Dedifferentiated amniotic fluid mesenchymal stem cell (primary cell): ENCODE data around the gene RAP1GAP2.
"Not testable (repeated sequence)": the region's sequence is repeated elsewhere in the genome, so short reads cannot be mapped to it uniquely, and the experiment has no call there.

Experiments
- DNase-seq: peaks from one replicate; pipeline ENCODE4 v3.0.0-alpha.2; 2016; ENCODE audit errors: extremely low spot score

Gene RAP1GAP2

DNA sequence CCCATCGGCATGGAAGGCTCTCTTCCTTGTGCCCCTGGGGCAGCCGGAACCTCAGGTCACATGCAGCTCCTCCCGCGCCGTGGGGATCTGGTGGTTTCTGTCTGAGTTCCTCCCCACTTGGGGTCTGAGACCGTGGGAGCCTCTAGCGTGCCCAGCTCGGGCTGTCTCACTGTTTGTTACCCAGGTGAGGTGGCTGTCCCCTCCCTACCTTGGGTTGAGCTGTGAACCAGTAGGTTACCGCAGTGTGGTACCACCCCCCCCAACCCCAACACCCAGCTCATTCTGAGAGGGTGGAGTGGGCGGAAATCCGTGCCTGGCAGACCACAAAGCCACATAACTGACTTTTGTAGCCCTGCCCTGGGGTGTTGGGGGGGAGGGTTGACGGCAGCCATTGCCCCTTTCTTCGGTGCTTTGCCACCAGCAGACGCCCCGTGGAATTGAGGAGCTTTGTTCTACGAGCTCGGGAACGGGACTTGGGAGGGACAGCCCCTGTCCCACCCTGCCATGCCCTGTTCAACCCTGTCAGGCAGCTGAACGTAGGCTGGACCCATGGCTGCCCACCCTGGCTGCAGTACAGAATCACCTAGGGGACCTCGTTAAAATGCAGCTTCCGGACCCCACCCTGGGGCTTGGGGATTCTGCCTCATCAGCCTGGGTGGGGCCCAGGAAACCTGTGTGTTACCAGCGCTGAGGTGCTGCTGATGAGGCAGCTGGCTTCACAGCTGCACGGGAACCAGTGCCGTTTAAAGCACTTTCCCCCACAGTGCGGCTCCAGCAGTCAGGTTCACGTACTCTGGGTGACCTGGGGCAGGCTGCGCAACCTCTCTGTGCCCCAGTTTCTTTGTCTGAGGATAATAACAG lies 18.5 kb downstream of the RAP1GAP2 start:
- no peak for DNase-seq

DNA sequence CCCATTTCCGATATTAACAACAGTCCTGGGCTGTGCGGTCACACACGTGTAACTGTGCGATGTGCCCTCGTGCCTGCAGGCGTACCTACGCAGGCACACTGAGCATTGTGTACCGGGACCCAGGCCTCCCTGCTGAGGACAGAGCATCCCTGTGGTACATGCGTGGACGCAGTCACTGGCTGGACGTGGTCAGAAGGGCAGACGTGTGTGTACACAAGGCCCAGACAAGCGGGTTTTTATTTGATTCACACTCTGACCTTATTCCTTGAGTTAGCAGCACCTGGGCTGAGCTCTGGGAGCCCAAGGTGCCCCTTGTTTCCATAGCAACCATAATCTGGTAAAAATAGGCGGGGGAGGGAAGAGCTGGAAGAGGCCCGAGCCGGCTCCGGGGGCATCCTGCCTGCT lies 19.5 kb downstream of the RAP1GAP2 start:
- DNase-seq: no peak

- DNase-seq: no peak
Observed at GRCh38 chr17:2816688-2817087, 20.4 kb downstream of the RAP1GAP2 start.

- DNase-seq: not testable (repeated sequence)
Observed at GRCh38 chr17:2819294-2819693, 23.1 kb downstream of the RAP1GAP2 start.

DNA sequence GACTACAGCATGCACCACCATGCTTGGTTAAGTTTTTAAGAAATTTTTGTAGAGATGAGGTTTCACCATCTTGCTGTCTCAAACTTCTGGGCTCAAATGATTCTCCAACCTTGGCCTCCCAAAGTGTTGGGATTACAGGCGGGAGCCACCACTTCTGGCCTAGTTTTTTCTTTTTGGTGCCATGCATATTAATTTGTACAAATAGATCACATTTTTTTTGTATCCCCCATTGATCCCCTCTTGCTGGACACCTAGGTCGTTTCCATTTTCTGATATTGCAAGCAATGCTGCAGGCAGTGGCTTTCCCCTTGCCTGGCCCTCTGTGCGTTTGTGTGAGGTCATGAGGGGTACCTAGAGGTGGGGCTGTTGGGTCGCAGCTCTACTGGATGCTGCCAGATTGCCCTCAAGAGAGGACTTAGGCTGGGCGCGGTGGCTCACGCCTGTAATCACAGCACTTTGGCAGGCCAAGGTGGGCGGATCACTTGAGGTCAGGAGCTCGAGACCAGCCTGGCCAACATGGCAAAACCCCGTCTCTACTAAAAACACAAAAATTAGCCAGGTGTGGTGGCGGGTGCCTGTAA lies 23.8 kb downstream of the RAP1GAP2 start:
- no peak for DNase-seq

- no peak for DNase-seq
Observed at GRCh38 chr17:2821868-2822267, 25.6 kb downstream of the RAP1GAP2 start.

DNA sequence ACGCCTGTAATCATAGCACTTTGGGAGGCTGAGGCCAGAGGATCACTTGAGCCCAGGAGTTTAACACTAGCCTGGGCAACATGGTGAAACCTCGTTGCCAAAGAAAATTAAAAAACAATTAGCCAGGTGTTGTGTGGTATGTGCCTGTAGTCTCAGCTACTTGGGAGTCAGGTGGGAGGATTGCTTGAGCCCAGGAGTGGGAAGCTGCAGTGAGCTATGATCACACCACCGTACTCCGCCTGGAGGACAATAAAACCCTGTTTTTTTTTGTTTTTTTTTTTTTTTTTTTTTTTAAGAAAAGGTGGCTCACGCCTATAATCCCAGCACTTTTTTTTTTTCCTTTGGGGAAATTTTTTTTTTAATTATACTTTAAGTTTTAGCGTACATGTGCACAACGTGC lies 26.1 kb downstream of the RAP1GAP2 start:
- no peak for DNase-seq

GRCh38 chr17:2825253-2825970 lies 29.2 kb downstream of the RAP1GAP2 start:
- no peak for DNase-seq

DNA sequence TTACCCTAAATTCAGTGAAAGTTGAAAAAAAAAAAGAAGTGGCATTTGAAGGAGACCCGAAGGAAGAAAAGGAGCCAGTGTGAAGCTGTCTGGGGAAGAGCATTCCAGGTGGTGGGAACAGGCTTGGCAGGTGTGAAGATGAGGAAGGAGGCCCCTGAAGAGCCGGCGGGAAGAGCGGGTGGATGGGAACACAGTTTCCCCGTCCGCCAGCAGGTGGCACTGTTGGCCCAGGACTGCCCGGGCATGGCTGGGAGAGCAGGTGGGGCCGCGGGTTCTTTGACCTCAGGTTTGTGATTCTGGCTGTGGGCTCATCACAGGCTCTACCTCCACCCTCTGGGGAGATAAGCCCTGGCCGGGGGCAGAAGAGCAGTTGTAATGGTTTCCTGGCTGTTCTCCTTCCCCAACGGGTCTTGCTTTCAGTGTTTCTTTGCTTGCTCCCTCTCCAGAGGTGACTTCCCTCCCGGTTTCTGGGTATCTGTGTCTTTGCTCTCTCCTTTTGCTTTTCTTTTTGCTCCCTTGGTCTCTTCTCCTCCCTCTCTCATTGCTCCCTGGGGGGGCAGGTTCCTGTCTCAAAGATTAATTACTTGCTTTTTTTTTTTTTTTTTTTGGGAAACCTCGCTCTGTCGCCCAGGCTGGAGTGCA lies 32.3 kb downstream of the RAP1GAP2 start:
- DNase-seq: no peak

- DNase-seq: no peak
Observed at GRCh38 chr17:2830678-2831077, 34.4 kb downstream of the RAP1GAP2 start.

DNA sequence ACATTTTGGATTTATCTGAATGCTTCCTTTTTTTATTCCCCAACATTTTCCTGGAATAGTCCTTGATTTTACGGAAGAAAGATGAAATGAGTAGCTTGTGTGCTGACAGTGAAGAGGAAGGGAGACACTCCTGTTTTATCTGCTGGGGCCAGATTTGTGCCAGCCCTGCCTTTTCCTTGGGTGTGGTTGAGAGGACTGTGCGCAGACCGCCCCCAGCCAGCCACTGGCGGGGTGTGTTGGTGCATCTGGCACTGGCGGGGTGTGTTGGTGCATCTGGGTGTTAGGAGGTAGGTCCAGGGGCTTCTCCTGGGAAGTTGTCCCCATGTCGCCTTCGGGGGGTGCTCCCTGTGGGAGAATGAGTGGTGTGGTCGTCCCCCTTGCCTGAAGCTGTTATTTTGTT lies 39.5 kb downstream of the RAP1GAP2 start:
- no peak for DNase-seq

DNA sequence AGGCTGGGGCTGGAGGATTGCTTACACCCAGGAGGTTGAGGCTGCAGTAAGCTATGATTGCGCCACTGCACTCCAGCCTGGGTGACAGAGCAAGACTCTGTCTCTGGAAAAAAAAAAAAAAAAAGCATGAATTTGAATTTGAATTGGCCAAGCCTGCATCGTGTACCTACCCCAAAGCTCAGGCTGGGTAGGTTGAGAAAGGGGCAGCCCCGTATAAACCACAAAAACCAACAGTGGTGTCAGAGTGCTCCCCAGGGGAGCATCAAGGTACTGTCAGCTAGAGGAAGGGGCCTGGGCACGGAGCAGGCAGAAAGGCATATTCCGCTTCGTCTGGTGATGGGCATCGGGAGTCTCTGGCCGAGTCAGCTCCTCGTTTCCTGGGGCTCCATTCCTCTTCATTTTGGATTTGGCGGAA lies 40.9 kb downstream of the RAP1GAP2 start:
- no peak for DNase-seq

GRCh38 chr17:2841606-2842005 lies 45.4 kb downstream of the RAP1GAP2 start:
- no peak for DNase-seq

DNA sequence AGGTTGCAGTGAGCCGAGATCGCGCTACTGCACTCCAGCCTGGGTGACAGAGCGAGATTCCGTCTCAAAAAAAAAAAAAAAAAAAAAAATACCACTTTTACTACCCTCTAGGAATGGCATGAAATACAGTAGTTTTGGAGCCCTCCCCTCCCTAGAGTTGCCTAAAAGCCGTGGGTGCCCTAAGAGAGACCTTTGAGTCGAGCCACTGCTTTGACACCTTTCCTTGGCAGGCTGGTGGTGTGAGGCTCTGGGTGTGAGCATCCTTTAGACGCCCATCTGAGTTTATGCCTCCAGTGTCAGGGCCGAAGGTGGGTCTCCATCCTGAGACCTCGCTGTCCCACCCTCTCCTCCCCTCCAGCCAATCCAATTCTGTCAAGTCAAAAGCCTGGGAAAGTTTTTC lies 46.2 kb downstream of the RAP1GAP2 start:
- no peak for DNase-seq

DNA sequence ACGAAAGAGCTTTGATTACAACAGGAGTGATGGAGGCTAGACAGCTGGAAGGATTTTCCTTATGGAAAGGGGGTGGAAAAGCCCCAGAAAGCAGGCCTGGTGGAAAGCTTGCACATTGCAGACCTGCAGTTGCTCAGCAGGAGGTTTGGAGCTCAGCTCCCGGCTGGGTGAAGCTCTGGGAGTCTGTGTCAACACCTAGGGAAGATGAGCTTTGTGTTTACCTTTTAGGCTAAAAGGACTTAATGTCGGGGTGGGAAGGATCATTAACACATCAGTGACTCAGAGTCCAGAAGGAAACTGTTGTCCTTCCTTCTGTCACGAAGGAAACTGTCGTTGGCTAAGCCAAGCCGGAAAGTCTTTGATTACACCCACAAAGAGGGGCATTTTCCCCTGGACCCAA lies 48.2 kb downstream of the RAP1GAP2 start:
- DNase-seq: no peak

DNA sequence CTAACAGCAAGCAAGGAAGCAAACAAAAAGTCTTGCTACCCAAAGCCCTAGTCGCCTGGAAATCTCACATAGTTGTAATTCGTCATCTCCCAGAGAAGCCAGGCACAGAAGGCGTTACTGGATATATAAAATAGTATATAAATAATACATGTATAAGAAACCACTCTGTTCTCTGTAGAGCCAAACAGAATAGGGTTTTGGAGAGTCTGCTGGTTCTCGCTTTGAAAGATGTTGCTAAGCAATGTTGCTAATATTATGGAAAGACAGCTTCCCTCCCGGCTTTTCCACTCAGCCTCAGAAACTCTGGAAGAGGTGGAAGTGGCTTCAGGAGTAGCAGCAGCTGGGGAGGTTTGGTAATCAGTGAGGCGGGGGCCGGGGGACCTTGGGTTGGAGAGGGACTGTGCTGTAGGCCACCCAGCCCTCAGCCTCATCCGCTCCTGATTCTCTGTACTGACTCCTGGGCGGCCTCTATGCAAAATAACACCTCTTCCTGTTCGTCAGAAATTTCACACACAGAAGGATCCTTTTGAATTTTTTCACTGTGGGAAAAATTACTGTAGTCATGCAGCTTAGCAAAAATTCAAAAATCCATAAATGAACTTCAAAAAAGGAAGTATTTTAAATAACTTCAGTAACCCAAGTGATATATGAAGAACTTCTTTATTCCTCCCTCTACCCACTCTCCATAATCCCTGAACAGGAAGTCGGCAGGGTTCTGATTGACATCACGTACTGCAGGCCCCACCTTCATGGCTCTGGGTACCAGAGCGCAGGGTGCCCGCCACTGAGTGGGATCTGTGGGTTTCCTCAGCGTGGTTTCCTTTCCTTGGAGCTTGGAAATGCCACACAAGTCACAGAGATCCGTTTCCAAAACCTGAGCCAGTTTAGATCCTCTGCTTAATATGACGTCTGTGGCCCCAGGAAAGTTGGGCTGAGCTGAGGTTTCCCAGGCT lies 51.4 kb downstream of the RAP1GAP2 start:
- no peak for DNase-seq

- DNase-seq: no peak
Observed at GRCh38 chr17:2849327-2849670, 53.1 kb downstream of the RAP1GAP2 start.

DNA sequence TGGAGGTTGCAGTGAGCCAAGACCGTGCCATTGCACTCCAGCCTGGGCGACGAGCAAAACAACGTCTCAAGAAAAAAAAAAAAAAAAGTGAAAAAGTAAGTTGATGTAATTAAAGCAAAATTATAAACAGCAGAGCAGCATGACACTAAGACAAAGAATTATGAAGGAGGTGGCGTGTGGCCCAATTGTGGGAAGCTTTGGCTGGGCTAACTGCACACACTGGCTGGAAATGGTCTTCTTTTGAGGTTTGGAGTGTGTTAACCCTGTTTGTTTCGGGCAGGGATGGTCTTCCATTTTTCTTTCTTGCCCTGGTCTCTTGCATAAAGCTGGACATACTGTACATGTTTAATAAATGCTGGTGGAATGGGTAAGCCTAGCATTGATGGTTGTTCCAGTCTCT lies 54.8 kb downstream of the RAP1GAP2 start:
- no peak for DNase-seq

DNA sequence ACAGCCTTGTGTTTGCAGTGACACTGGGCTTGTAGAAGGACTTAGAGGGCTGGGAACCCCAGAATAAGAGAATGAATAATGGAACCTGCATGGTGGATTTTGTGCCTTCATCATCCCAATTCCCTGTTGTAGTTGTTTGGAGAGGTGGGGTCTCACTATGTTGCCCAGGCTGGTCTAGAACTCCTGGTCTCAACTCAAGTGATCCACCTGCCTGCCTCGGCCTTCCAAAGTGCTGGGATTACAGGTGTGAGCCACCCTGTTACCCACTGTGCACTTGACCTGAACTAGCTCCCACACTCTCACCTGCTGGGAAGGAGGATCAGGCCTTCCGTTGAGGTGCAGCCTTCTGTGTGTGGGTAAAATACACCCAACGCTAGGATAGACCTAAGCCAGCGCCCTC lies 55.4 kb downstream of the RAP1GAP2 start:
- no peak for DNase-seq

DNA sequence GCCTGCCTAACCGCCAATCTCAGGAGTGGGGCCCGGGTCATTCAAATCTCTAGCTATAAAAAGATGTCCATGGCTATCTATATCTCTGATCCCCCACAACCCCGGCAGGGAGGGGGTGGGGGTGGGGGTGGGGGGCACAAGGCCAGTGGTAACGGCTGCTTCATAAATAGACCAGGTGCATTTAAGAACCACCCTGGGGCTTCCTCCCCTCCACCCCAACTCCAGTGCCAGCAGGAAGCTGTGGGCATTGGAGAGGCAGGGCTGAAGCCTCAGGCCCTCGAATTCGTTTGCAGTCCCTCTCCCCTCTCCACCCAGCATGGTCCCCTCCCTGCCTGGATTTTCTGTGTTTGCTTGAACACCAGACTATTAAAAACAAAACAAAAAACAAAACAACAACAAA lies 56.0 kb downstream of the RAP1GAP2 start:
- DNase-seq: no peak

DNA sequence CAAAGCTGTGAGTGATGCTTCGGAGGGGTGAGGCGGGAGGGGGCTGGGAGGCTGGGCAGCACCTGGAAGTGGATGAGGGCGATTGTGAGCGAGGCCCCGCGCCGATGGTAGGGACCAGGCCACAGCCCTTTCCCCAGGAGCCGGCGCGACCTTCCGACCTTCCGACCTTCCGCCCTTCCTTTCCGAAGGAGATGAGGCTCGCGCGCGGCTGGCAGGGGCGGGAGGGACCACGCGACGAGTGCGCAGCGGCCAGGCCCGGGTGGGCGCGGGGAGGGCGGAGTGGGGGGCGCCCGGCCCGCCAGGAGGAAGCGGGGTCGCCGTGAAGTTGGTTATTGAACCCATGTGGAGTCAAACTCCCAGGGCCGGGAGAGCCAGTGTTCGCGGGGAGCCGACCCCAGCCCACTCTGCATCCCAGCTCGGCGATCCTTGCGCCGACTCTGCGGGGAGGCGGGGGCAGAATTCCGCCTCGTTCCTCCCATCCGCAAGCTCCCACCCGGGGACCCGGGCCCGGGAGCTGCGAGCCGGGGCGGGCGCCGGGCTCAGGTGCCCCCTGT lies 56.6 kb downstream of the RAP1GAP2 start:
- DNase-seq: no peak
